GM19455 (cell line): Measurements from ENCODE around the gene NFASC.

Source experiments
- ATAC-seq: cut with Tn5 transposase; IDR thresholded peaks from one replicate; pipeline ENCODE4 v1.9.1; 2021; ENCODE audit not compliant: unreplicated experiment

Gene NFASC

GRCh38 chr1:204870160-204870912 is at the start of gene NFASC:
Gene NFASC (plus strand): TSS chr1:204870862. CDS start chr1:204944316, 73,454 bp downstream.
- no peak for ATAC-seq

- no peak for ATAC-seq
Observed at GRCh38 chr1:204821476-204821875, 49.2 kb upstream of the NFASC start.

- ATAC-seq, result no peak
Observed at GRCh38 chr1:204821924-204822323, 48.7 kb upstream of the NFASC start.

GRCh38 chr1:204826970-204827369 is 43.7 kb upstream of the NFASC start:
- ATAC-seq, result no peak

GRCh38 chr1:204828352-204828850 is 42.3 kb upstream of the NFASC start:
- no peak for ATAC-seq

- no peak for ATAC-seq
Observed at GRCh38 chr1:204829133-204829825, 41.4 kb upstream of the NFASC start.

GRCh38 chr1:204830747-204831146 is 39.9 kb upstream of the NFASC start:
- ATAC-seq, result no peak

- no peak for ATAC-seq
Observed at GRCh38 chr1:204831186-204831585, 39.5 kb upstream of the NFASC start.

- no peak for ATAC-seq
Observed at GRCh38 chr1:204834336-204834735, 36.3 kb upstream of the NFASC start.

- no peak for ATAC-seq
Observed at GRCh38 chr1:204834752-204835151, 35.9 kb upstream of the NFASC start.

GRCh38 chr1:204835737-204836136 is 34.9 kb upstream of the NFASC start:
- no peak for ATAC-seq

- no peak for ATAC-seq
Observed at GRCh38 chr1:204836856-204837255, 33.8 kb upstream of the NFASC start.

- ATAC-seq, result no peak
Observed at GRCh38 chr1:204837440-204838084, 33.1 kb upstream of the NFASC start.

GRCh38 chr1:204841316-204841715 is 29.3 kb upstream of the NFASC start:
- ATAC-seq, result no peak

GRCh38 chr1:204841798-204842197 is 28.9 kb upstream of the NFASC start:
- no peak for ATAC-seq

GRCh38 chr1:204842369-204842768 is 28.3 kb upstream of the NFASC start:
- ATAC-seq, result no peak

- ATAC-seq, result no peak
Observed at GRCh38 chr1:204842892-204843291, 27.8 kb upstream of the NFASC start.

GRCh38 chr1:204846546-204846945 is 24.1 kb upstream of the NFASC start:
- ATAC-seq, result no peak

GRCh38 chr1:204848579-204848978 is 22.1 kb upstream of the NFASC start:
- ATAC-seq, result no peak

GRCh38 chr1:204852854-204853253 is 17.8 kb upstream of the NFASC start:
- no peak for ATAC-seq

GRCh38 chr1:204853436-204853835 is 17.2 kb upstream of the NFASC start:
- ATAC-seq, result no peak

GRCh38 chr1:204854286-204854685 is 16.4 kb upstream of the NFASC start:
- no peak for ATAC-seq
